Fibroblast of lung (primary cell): ENCODE results near the gene SFSWAP.
"Not testable (repeated sequence)": the region's sequence is repeated elsewhere in the genome, so short reads cannot be mapped to it uniquely, and the experiment has no call there.

Source experiments
- EZH2 ChIP-seq: IDR thresholded peaks from 2 replicates; pipeline ENCODE4 v1.5.1; 2012; ENCODE audit warnings: low read length, control low read depth, mild to moderate bottlenecking; ENCODE audit errors: missing control alignments
- TF ChIP-seq, protein P1 (sequence below), 2 donors: IDR thresholded peaks in 1 of 2; conservative IDR thresholded peaks in 1 of 2; 1 replicate in 1 of 2; 2 replicates in 1 of 2; pipeline ENCODE4 v1.5.1; 2011 to 2012; ENCODE audit warnings: low read length in 2 of 2, control low read depth in 1 of 2, inconsistent platforms in 1 of 2, low read depth in 1 of 2, mild to moderate bottlenecking in 1 of 2

DNA sequence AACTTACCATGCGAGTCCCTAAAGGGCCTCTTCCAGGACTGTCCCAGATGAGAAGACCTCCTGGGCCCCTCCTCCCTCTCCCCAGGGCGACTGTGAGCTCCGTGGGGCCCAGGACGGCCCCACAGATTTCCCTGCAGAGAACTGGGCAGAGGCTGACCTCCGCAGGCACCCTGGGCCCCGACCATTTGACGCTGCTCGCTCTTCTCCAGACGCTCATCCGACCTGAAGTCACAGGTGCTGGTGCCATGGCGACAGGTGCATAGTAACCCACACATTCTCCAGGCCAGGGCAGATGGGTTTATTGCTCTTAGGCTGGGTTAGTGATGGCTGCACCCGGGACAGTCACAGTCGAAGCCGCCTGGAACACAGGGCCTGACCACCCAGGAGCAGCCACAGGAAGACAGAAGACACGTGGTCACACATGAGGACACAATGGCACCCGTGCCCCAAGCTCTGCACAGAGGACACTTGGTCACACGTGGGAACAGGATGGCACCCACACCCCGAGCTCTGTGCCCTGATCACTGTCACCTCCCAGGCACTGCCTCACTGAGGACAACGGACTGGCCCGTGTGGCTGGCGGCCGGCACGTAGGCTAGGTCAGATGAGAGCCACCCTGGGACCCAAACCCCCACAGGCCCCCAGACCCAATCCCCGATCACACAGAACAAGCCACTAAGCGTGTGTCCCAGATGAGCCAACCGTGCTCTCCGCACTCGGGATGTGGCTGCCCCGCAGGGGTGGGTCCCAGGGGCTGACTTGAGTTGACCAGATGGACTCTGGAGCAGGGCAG is 32.3 kb upstream of the SFSWAP start:
- TF ChIP-seq, protein P1, sequence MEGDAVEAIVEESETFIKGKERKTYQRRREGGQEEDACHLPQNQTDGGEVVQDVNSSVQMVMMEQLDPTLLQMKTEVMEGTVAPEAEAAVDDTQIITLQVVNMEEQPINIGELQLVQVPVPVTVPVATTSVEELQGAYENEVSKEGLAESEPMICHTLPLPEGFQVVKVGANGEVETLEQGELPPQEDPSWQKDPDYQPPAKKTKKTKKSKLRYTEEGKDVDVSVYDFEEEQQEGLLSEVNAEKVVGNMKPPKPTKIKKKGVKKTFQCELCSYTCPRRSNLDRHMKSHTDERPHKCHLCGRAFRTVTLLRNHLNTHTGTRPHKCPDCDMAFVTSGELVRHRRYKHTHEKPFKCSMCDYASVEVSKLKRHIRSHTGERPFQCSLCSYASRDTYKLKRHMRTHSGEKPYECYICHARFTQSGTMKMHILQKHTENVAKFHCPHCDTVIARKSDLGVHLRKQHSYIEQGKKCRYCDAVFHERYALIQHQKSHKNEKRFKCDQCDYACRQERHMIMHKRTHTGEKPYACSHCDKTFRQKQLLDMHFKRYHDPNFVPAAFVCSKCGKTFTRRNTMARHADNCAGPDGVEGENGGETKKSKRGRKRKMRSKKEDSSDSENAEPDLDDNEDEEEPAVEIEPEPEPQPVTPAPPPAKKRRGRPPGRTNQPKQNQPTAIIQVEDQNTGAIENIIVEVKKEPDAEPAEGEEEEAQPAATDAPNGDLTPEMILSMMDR (conservative IDR thresholded peaks at IDR 0.05 in 1 of 2, IDR thresholded peaks at IDR 0.05 in 1 of 2; ENCODE audit: low read depth in 1 of 2, low read length in 2 of 2): not testable (repeated sequence)
- TF ChIP-seq EZH2: not testable (repeated sequence)
